Astrocyte of the cerebellum (primary cell): ENCODE measurements around the gene PAGR1.

ENCODE experiments used
- DNase-seq: peaks from one replicate; pipeline ENCODE4 v3.0.0-alpha.2; 2011; ENCODE audit warnings: low read depth
- H3K4me3 ChIP-seq: 2 replicates; pipeline ENCODE4 v1.5.1; 2011; ENCODE audit warnings: mild to moderate bottlenecking, low read depth, low read length, moderate library complexity
- CTCF ChIP-seq: IDR thresholded peaks from 2 replicates; pipeline ENCODE4 v1.5.1; 2012; ENCODE audit warnings: low read length, low read depth, moderate library complexity, mild to moderate bottlenecking; ENCODE audit errors: missing control alignments
- in situ Hi-C: cut with HindIII; loops from 2 replicates; pipeline ENCODE4 v1.10.0; 2017; ENCODE audit warnings: low sequenced_read_pairs

Gene PAGR1

GRCh38 chr16:29807426-29808218 lies 8.3 kb upstream of the PAGR1 start:
- peak; percentile 65 for TF ChIP-seq CTCF
- H3K4me3 ChIP-seq = peak overlapping the region; percentile 57
- in situ Hi-C loops = no loop called here

GRCh38 chr16:29808219-29808900 lies 7.6 kb upstream of the PAGR1 start:
- in situ Hi-C loops = no loop called here
- DNase-seq = no peak
- TF ChIP-seq CTCF = no peak
- peak overlapping the region; percentile 57 for H3K4me3 ChIP-seq

More at GRCh38 chr16:29807426-29808218, 8.3 kb upstream of the PAGR1 start:
- peak; percentile 73 for DNase-seq

GRCh38 chr16:29809031-29809747 lies 6.8 kb upstream of the PAGR1 start:
- in situ Hi-C loops = no loop called here
- TF ChIP-seq CTCF = no peak
- H3K4me3 ChIP-seq = peak overlapping the region; percentile 57
- DNase-seq = no peak

GRCh38 chr16:29809850-29810698 lies 5.9 kb upstream of the PAGR1 start:
- DNase-seq = no peak
- no peak for TF ChIP-seq CTCF
- peak overlapping the region; percentile 12 for H3K4me3 ChIP-seq
- in situ Hi-C loops = no loop called here

GRCh38 chr16:29810699-29811169 lies 5.2 kb upstream of the PAGR1 start:
- DNase-seq = no peak
- H3K4me3 ChIP-seq = no peak overlapping the region
- in situ Hi-C loops = no loop called here
- no peak for TF ChIP-seq CTCF
